Omental fat pad (tissue), 4 donors: ENCODE measurements around the gene MAD2L1. TPM values are rescaled to one million over a fixed set of nuclear protein-coding genes. Genes with fewer than 3 reads are reported as not detected.
"Not testable (repeated sequence)": the region's sequence is repeated elsewhere in the genome, so short reads cannot be mapped to it uniquely, and the experiment has no call there.

Experiments
- ATAC-seq: fragments of 150-250 bp; one replicate; pipeline ENCODE4 v1.9.1; 2016; ENCODE audit warnings: mild to moderate bottlenecking, moderate library complexity; ENCODE audit not compliant: low FRiP score
- DNase-seq: peaks from one replicate; pipeline ENCODE4 v3.0.0-alpha.2; 2019; ENCODE audit warnings: low spot score
- CTCF ChIP-seq, 3 donors: fragments of 450-650 bp; IDR thresholded peaks; one replicate each; pipeline ENCODE4 v1.5.1; 2016 to 2017; ENCODE audit warnings: antibody characterized with exemption in 3 of 3, mild to moderate bottlenecking in 3 of 3, moderate library complexity in 2 of 3
- total RNA-seq, 4 donors: library from RNA; depleted of rRNA; stranded (reverse); fragments of >200 nt; gene quantifications; one replicate each; pipeline ENCODE4 v1.1.0, GENCODE V29; 2016

MAD2L1 gene
- total RNA-seq, 4 donors from 2014 or later, result 0.31 to 2.0 (median 1.2) TPM

GRCh38 chr4:120078216-120078615 is 11.6 kb upstream of the MAD2L1 start:
- TF ChIP-seq CTCF (IDR thresholded peaks at IDR 0.05), result no peak
- no peak for ATAC-seq

GRCh38 chr4:120071192-120071795 is 4.6 kb upstream of the MAD2L1 start:
- DNase-seq (no peak), ATAC-seq (no peak)
- TF ChIP-seq CTCF (IDR thresholded peaks at IDR 0.05), result no peak

More at GRCh38 chr4:120078216-120078615, 11.6 kb upstream of the MAD2L1 start:
- DNase-seq, result no peak

GRCh38 chr4:120070196-120070595 is 3.5 kb upstream of the MAD2L1 start:
- no peak for DNase-seq
- TF ChIP-seq CTCF (IDR thresholded peaks at IDR 0.05), result no peak
- no peak for ATAC-seq

- no peak for DNase-seq
- no peak for ATAC-seq
- no peak for TF ChIP-seq CTCF (IDR thresholded peaks at IDR 0.05)
These were observed 603 bp downstream of the MAD2L1 start for GRCh38 chr4:120065974-120066516.

- TF ChIP-seq CTCF (IDR thresholded peaks at IDR 0.05), result no peak
- DNase-seq, result no peak
- ATAC-seq, result no peak
These were observed 1.8 kb downstream of the MAD2L1 start for GRCh38 chr4:120064887-120065286.

- not testable (repeated sequence) for ATAC-seq, DNase-seq
These were observed 2.9 kb downstream of the MAD2L1 start for GRCh38 chr4:120063711-120064110.

GRCh38 chr4:120062663-120063195 is 3.9 kb downstream of the MAD2L1 start:
- ATAC-seq, result no peak
- no peak for DNase-seq
- no peak for TF ChIP-seq CTCF (IDR thresholded peaks at IDR 0.05)
